ENCODE results near the gene PHACTR4.
"Not testable (repeated sequence)": the region's sequence is repeated elsewhere in the genome, so short reads cannot be mapped to it uniquely, and the experiment has no call there.

Gene PHACTR4

DNA sequence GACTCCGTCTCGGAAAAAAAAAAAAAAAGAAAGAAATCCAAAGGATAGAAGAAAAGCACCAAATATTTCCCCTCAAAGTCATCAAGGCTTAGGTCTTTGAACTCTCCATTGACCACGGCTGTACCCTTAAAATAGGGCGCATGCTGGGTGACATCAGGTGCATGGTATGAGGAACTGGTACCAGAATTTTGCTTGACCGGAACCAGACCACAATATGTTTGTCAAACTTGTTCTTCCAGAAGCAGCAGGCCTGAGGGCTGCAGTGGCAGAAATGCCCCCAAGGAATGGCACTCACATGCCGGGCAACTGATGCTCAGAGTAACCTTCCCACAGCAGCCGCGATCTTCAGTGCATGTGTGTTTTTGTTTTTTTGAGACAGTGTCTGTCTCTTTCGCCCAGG is 157.3 kb downstream of the PHACTR4 start:
- no peak overlapping the region for H3K4me3 ChIP-seq (ENCODE audit: low read length)
- DNase-seq (ENCODE audit: low read depth), result peak; percentile 55
- TF ChIP-seq, protein P1, sequence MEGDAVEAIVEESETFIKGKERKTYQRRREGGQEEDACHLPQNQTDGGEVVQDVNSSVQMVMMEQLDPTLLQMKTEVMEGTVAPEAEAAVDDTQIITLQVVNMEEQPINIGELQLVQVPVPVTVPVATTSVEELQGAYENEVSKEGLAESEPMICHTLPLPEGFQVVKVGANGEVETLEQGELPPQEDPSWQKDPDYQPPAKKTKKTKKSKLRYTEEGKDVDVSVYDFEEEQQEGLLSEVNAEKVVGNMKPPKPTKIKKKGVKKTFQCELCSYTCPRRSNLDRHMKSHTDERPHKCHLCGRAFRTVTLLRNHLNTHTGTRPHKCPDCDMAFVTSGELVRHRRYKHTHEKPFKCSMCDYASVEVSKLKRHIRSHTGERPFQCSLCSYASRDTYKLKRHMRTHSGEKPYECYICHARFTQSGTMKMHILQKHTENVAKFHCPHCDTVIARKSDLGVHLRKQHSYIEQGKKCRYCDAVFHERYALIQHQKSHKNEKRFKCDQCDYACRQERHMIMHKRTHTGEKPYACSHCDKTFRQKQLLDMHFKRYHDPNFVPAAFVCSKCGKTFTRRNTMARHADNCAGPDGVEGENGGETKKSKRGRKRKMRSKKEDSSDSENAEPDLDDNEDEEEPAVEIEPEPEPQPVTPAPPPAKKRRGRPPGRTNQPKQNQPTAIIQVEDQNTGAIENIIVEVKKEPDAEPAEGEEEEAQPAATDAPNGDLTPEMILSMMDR (IDR thresholded peaks at IDR 0.05; ENCODE audit: insufficient read depth, low read depth, low read length, missing control alignments), result no peak

DNA sequence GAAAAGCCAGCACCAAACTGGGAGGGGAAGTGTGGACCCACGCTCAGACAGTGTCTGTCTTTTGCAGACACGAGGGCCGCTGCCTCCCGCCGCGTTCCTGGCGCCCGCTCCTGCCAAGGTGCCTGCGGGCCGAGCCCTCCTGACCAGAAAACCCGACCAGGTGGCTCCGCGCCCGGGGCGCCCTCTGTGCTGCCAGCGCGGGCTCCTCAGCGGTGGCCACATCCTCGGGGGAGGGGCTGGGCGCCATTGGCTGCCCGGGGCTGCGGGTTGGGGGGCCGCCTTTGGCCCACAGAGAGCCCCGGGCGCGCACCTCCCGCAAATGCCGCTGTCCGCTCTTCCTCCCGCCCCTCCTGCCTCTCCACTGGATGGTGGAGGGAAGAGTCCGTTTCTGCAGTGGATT is 160.9 kb downstream of the PHACTR4 start:
- DNase-seq (ENCODE audit: low read depth), result no peak
- no peak overlapping the region for H3K4me3 ChIP-seq (ENCODE audit: low read length)
- TF ChIP-seq, protein P1 (IDR thresholded peaks at IDR 0.05; ENCODE audit: insufficient read depth, low read depth, low read length, missing control alignments), result no peak

DNA sequence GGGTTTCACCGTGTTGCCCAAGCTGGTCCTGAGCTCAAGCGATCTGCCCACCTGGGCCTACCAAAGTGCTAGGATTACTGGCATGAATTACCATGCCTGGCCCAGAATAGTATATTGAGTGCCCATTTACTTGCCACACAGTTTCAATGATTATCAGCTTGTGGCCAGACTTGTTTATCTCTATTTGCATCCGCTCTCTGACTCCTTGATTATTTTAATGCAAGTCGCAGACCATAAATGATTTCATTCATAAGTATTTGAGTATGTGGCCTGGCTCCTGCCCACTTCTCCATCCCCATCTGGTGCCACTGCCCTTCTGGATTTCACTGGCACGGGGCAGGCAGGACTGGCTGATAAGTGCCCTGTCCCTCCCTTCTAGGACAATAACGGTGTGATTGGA is 165.1 kb downstream of the PHACTR4 start:
- no peak overlapping the region for H3K4me3 ChIP-seq (ENCODE audit: low read length)
- TF ChIP-seq, protein P1 (IDR thresholded peaks at IDR 0.05; ENCODE audit: insufficient read depth, low read depth, low read length, missing control alignments), result no peak
- no peak for DNase-seq (ENCODE audit: low read depth)

DNA sequence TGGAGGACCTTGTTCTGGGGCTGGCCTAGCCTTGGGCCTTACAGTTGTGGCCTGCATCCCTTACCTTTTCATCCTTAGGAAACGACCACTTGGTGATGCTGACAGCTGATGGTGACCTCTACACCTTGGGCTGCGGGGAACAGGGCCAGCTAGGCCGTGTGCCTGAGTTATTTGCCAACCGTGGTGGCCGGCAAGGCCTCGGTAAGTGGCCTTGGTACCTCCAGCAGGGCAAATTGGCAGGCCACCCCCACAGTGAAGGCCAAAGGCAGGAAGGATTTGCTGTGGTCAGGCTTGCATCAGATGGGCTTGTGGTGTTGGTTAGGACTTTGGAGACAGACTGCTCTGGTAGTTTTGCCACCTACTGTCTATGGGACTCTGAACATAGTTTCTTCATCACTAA is 165.6 kb downstream of the PHACTR4 start:
- no peak overlapping the region for H3K4me3 ChIP-seq (ENCODE audit: low read length)
- TF ChIP-seq, protein P1 (IDR thresholded peaks at IDR 0.05; ENCODE audit: insufficient read depth, low read depth, low read length, missing control alignments), result no peak
- no peak for DNase-seq (ENCODE audit: low read depth)

- H3K4me3 ChIP-seq (ENCODE audit: low read length), result no peak overlapping the region
- TF ChIP-seq, protein P1 (IDR thresholded peaks at IDR 0.05; ENCODE audit: insufficient read depth, low read depth, low read length, missing control alignments), result no peak
- no peak for DNase-seq (ENCODE audit: low read depth)
Measured at GRCh38 chr1:28537457-28538199, 168.1 kb downstream of the PHACTR4 start.

- no peak overlapping the region for H3K4me3 ChIP-seq (ENCODE audit: low read length)
- TF ChIP-seq, protein P1 (IDR thresholded peaks at IDR 0.05; ENCODE audit: insufficient read depth, low read depth, low read length, missing control alignments), result no peak
- DNase-seq (ENCODE audit: low read depth), result no peak
Measured at GRCh38 chr1:28538286-28538685, 168.7 kb downstream of the PHACTR4 start.

DNA sequence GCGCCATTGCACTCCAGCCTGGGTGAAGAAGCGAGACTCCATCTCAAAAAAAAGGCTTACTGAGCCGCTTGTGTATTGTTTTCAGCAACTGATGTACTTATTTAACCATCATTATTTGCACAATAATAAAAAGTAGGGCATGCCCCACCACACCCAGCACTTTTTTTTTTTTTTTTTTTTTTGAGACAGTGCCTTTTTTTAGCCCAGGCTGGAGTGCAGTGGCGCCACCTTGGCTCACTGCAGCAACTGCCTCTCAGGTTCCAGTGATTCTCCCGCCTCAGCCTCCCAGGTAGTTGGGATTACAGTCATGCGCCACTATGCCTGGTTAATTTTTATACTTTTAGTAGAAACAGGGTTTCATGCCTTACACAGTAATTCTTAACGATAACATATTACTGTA is 171.1 kb downstream of the PHACTR4 start:
- DNase-seq (ENCODE audit: low read depth), result peak; percentile 19
- TF ChIP-seq, protein P1 (IDR thresholded peaks at IDR 0.05; ENCODE audit: insufficient read depth, low read depth, low read length, missing control alignments), result peak; percentile 25
- no peak overlapping the region for H3K4me3 ChIP-seq (ENCODE audit: low read length)

DNA sequence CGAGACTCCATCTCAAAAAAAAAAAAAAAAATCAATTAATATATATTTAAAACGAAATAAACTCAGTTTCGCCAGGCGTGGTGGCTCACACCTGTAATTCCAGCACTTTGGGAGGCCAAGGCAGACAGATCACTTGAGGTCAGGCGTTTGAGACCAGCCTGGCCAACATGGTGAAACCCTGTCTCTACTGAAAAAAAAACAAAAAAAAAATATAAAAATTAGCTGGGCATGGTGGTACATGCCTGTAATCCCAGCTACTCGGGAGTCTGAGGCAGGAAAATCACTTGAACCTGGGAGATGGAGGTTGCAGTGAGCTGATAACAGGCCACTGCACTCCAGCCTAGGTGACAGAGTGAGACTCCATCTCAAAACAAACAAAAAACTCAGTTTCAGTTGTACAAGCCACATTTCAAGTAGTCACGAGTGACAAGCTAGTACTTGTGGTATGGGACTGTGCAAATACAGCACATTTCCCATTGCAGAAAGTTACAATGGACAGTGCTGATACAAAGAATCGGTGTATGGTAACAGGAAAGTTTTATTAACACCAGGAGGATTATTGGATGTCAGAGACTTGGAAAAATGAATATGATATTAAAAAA is 172.0 kb downstream of the PHACTR4 start:
- peak; percentile 43 for DNase-seq (ENCODE audit: low read depth)
- not testable (repeated sequence) for H3K4me3 ChIP-seq (ENCODE audit: low read length)

Measured in epithelial cell of esophagus (primary cell).